H1 (cell line): ENCODE measurements around the gene IL10. TPM values are rescaled to one million over a fixed set of nuclear protein-coding genes. Genes with fewer than 3 reads are reported as not detected.

Source experiments
- polyA plus RNA-seq, 7 experiments: library from polyadenylated mRNA; depleted of rRNA in 3 of 7; stranded (reverse) in 5 of 7; unstranded in 2 of 7; fragments of >200 nt in 5 of 7; fragments of 200-250 nt in 2 of 7; gene quantifications; 1 replicate in 5 of 7; 2 replicates in 1 of 7; 4 replicates in 1 of 7; pipeline versions ENCODE4 v1.2.1 to v1.2.3, GENCODE V29; 2011 to 2013; ENCODE audit warnings: missing spikeins in 2 of 7, mixed read lengths in 2 of 7
- total RNA-seq: library from RNA; stranded (reverse); fragmentation: NEBNext Ultra II Directional; extraction: Animal tissue kit (Norgen Biotek cat#: 25700); gene quantifications from 2 replicates; pipeline ENCODE4 v1.2.1, GENCODE V29; 2021
- TF ChIP-seq, protein P1 (sequence below): fragments of 300-600 bp; sonication (generic); IDR thresholded peaks from 2 replicates; pipeline ENCODE4 v1.7.1; 2012; ENCODE audit warnings: low read length, moderate library complexity, mild to moderate bottlenecking, inconsistent platforms; ENCODE audit not compliant: insufficient replicate concordance

The IL10 gene
- total and polyA plus RNA-seq, 2 of the 8 experiments (the other 6 are each of a cell fraction or from before 2014, with no cell fraction given): not detected

DNA sequence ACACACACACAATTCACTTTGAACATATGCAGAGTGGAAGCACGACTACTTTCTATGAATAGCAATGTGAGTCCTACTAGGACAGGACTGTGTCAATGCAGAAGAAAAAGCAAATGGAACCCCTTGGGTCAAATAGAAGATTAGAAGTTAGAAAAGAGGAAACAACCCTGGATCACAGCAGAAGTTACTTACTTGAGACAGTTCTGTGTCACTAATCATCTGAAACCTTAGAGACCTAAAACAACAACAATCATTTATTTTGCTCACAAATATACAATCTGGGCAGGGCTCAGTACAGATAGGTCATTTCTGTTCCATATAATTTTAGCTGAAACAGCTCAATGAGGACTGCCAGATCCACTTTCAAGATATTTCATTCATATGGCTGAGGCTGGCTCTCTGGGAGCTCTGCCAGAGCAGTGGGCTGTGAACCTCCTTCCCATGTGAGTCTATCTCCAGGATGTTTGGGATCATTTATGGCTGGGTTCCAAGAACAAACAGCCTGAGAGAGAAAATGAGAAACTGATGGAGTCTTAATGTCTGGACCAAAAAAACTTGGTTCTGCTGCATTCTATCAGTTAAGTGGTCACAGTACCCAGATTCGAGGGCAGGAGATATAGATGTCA is 42.5 kb upstream of the IL10 start (continued):
- TF ChIP-seq, protein P1, sequence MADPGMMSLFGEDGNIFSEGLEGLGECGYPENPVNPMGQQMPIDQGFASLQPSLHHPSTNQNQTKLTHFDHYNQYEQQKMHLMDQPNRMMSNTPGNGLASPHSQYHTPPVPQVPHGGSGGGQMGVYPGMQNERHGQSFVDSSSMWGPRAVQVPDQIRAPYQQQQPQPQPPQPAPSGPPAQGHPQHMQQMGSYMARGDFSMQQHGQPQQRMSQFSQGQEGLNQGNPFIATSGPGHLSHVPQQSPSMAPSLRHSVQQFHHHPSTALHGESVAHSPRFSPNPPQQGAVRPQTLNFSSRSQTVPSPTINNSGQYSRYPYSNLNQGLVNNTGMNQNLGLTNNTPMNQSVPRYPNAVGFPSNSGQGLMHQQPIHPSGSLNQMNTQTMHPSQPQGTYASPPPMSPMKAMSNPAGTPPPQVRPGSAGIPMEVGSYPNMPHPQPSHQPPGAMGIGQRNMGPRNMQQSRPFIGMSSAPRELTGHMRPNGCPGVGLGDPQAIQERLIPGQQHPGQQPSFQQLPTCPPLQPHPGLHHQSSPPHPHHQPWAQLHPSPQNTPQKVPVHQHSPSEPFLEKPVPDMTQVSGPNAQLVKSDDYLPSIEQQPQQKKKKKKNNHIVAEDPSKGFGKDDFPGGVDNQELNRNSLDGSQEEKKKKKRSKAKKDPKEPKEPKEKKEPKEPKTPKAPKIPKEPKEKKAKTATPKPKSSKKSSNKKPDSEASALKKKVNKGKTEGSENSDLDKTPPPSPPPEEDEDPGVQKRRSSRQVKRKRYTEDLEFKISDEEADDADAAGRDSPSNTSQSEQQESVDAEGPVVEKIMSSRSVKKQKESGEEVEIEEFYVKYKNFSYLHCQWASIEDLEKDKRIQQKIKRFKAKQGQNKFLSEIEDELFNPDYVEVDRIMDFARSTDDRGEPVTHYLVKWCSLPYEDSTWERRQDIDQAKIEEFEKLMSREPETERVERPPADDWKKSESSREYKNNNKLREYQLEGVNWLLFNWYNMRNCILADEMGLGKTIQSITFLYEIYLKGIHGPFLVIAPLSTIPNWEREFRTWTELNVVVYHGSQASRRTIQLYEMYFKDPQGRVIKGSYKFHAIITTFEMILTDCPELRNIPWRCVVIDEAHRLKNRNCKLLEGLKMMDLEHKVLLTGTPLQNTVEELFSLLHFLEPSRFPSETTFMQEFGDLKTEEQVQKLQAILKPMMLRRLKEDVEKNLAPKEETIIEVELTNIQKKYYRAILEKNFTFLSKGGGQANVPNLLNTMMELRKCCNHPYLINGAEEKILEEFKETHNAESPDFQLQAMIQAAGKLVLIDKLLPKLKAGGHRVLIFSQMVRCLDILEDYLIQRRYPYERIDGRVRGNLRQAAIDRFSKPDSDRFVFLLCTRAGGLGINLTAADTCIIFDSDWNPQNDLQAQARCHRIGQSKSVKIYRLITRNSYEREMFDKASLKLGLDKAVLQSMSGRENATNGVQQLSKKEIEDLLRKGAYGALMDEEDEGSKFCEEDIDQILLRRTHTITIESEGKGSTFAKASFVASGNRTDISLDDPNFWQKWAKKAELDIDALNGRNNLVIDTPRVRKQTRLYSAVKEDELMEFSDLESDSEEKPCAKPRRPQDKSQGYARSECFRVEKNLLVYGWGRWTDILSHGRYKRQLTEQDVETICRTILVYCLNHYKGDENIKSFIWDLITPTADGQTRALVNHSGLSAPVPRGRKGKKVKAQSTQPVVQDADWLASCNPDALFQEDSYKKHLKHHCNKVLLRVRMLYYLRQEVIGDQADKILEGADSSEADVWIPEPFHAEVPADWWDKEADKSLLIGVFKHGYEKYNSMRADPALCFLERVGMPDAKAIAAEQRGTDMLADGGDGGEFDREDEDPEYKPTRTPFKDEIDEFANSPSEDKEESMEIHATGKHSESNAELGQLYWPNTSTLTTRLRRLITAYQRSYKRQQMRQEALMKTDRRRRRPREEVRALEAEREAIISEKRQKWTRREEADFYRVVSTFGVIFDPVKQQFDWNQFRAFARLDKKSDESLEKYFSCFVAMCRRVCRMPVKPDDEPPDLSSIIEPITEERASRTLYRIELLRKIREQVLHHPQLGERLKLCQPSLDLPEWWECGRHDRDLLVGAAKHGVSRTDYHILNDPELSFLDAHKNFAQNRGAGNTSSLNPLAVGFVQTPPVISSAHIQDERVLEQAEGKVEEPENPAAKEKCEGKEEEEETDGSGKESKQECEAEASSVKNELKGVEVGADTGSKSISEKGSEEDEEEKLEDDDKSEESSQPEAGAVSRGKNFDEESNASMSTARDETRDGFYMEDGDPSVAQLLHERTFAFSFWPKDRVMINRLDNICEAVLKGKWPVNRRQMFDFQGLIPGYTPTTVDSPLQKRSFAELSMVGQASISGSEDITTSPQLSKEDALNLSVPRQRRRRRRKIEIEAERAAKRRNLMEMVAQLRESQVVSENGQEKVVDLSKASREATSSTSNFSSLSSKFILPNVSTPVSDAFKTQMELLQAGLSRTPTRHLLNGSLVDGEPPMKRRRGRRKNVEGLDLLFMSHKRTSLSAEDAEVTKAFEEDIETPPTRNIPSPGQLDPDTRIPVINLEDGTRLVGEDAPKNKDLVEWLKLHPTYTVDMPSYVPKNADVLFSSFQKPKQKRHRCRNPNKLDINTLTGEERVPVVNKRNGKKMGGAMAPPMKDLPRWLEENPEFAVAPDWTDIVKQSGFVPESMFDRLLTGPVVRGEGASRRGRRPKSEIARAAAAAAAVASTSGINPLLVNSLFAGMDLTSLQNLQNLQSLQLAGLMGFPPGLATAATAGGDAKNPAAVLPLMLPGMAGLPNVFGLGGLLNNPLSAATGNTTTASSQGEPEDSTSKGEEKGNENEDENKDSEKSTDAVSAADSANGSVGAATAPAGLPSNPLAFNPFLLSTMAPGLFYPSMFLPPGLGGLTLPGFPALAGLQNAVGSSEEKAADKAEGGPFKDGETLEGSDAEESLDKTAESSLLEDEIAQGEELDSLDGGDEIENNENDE: no peak
